ENCODE measurements around the gene TMEM174.

The TMEM174 gene

DNA sequence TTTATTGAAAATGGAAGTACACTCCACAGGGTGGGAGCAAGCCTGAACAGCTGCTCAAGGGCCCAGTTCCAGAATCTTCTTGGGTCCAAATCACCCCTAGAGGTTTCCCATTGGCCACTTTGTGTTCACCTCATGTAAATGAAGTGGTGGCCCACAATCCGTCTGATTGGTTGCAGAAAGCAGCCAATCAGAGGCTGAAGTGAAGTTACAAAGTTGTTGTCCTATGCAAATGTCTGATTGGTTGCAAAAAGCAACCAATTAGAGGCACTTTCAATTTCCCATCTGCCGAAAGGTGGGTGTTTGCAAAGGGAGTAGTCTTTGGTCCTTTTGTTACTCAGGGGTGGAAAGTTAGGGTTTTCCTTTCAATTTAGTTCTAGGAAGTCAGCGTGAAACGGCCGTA, 43.9 kb upstream of the TMEM174 start:
- Histone ChIP-seq H3K4ac (ENCODE audit: low read length) (no peak overlapping the region), H3K23ac (ENCODE audit: low read depth, low read length, poor library complexity) (no peak overlapping the region), H3K4me2 (ENCODE audit: insufficient read depth, low read length, poor library complexity, severe bottlenecking) (no peak overlapping the region), H2BK5ac (ENCODE audit: low read length) (no peak overlapping the region), H4K91ac (ENCODE audit: low read depth, low read length, poor library complexity) (no peak overlapping the region), H3K36me3 (replicated peaks in 1 of 2; ENCODE audit: control insufficient read depth in 2 of 2, insufficient read depth in 2 of 2, low read length in 2 of 2) (no peaks in the 10 kb centered on the region), H3K4me3 (ENCODE audit: low read length in 2 of 2) (no peak overlapping the region), H2AFZ (ENCODE audit: low read length) (no peak overlapping the region), H2BK120ac (ENCODE audit: low read depth, low read length) (no peak overlapping the region), H2AK5ac (ENCODE audit: low read depth, low read length) (no peak overlapping the region), H3K27ac (replicated peaks; ENCODE audit: low read length) (no peak overlapping the region), H3K79me1 (ENCODE audit: low read depth, low read length) (no peaks in the 10 kb centered on the region), H2BK12ac (ENCODE audit: low read length) (no peak overlapping the region), H3K9me3 (replicated peaks in 1 of 2; ENCODE audit: control insufficient read depth in 2 of 2, insufficient read depth in 1 of 2, low read depth in 1 of 2, low read length in 2 of 2) (no peaks in the 10 kb centered on the region), H3K4me1 (ENCODE audit: control insufficient read depth in 2 of 2, insufficient read depth in 1 of 2, low read depth in 1 of 2, low read length in 2 of 2) (no peaks in the 10 kb centered on the region), H4K8ac (ENCODE audit: low read depth, low read length) (no peak overlapping the region), H2BK15ac (ENCODE audit: low read length) (no peak overlapping the region), H3K18ac (ENCODE audit: low read length) (no peak overlapping the region), H3K9ac (ENCODE audit: low read depth, low read length, poor library complexity) (no peak overlapping the region), H3K14ac (ENCODE audit: low read length) (no peak overlapping the region), H3K27me3 (ENCODE audit: control insufficient read depth in 3 of 3, insufficient read depth in 3 of 3, low read depth in 1 of 3, low read length in 3 of 3) (peaks cover 0 to 40% (median 0%) of the 10 kb centered on the region in 3 experiments)
- DNase-seq (ENCODE audit: low spot score) = no peak
- no CpG with 5 or more reads among the region's 5 CpGs for WGBS, 2 donors (ENCODE audit: extremely low coverage in 2 of 2, insufficient read length in 2 of 2, insufficient replicate concordance in 1 of 2)

DNA sequence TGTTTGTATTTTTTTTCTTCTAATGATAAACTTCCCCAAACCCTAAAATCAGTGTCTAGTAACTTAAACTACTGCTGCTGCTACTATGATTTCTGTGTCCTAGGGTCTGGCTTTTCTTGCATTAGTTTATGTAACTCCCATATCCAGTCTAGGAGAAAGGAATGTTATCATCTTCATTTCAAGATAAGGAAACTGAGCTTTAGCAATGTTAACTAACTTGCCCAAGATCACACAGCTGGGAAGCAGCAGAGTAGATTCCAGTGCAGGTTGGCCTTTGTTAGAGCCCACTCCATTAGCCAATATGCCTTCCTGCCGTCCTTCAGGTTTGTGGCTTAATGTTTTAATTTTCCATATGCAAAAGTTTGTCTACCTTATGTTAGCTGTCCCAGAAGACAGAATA, 42.2 kb upstream of the TMEM174 start:
- Histone ChIP-seq H3K79me1 (ENCODE audit: low read depth, low read length) (no peaks in the 10 kb centered on the region), H3K18ac (ENCODE audit: low read length) (no peak overlapping the region), H3K4me2 (ENCODE audit: insufficient read depth, low read length, poor library complexity, severe bottlenecking) (no peak overlapping the region), H2BK12ac (ENCODE audit: low read length) (no peak overlapping the region), H4K8ac (ENCODE audit: low read depth, low read length) (no peak overlapping the region), H3K36me3 (replicated peaks in 1 of 2; ENCODE audit: control insufficient read depth in 2 of 2, insufficient read depth in 2 of 2, low read length in 2 of 2) (no peaks in the 10 kb centered on the region), H3K4me1 (ENCODE audit: control insufficient read depth in 2 of 2, insufficient read depth in 1 of 2, low read depth in 1 of 2, low read length in 2 of 2) (no peaks in the 10 kb centered on the region), H3K27me3 (ENCODE audit: control insufficient read depth in 3 of 3, insufficient read depth in 3 of 3, low read depth in 1 of 3, low read length in 3 of 3) (peaks cover 0 to 27% (median 0%) of the 10 kb centered on the region in 3 experiments), H3K9me3 (replicated peaks in 1 of 2; ENCODE audit: control insufficient read depth in 2 of 2, insufficient read depth in 1 of 2, low read depth in 1 of 2, low read length in 2 of 2) (no peaks in the 10 kb centered on the region), H3K4me3 (ENCODE audit: low read length in 2 of 2) (no peak overlapping the region), H2AFZ (ENCODE audit: low read length) (no peak overlapping the region), H2BK15ac (ENCODE audit: low read length) (no peak overlapping the region), H3K23ac (ENCODE audit: low read depth, low read length, poor library complexity) (no peak overlapping the region), H2BK5ac (ENCODE audit: low read length) (no peak overlapping the region), H3K27ac (replicated peaks; ENCODE audit: low read length) (no peak overlapping the region), H2AK5ac (ENCODE audit: low read depth, low read length) (no peak overlapping the region), H4K91ac (ENCODE audit: low read depth, low read length, poor library complexity) (no peak overlapping the region), H3K9ac (ENCODE audit: low read depth, low read length, poor library complexity) (no peak overlapping the region), H3K14ac (ENCODE audit: low read length) (no peak overlapping the region), H2BK120ac (ENCODE audit: low read depth, low read length) (no peak overlapping the region), H3K4ac (ENCODE audit: low read length) (no peak overlapping the region)
- no CpG with 5 or more reads among the region's 1 CpG for WGBS, 2 donors (ENCODE audit: extremely low coverage in 2 of 2, insufficient read length in 2 of 2, insufficient replicate concordance in 1 of 2)
- no peak for DNase-seq (ENCODE audit: low spot score)

DNA sequence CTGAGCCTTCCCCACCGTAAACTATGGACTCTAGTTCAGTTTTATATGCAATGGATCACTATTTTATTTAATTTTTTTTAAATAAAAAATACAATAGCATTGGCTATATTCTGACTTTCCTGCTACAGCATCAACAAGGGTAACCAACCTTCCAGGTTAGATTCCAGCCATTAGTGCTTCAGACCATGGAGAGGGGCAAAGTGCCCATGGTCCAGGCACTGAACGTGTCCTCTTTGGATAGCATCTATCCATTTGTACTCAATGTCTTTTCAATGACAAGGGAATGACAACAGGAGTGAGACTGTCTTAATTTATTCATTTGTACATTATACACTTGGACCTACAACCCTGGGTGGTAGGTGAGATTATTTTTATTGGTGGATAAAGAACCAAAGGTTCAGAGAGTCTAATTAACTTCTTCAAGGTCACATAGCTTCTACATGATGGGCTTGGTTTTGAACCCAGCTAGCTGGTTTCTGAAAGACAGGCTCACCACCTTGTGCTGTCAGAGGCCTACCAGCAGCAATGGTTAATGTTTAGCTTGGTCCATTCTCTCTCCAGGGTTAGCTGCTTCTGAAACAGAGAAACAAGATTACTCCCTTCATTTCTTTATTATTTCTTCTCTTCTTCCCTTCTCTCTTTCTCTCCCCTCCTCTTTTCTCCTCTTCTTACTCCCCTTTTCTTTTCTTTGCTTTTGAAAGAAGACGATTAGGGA, 41.1 kb upstream of the TMEM174 start:
- Histone ChIP-seq H3K36me3 (replicated peaks in 1 of 2; ENCODE audit: control insufficient read depth in 2 of 2, insufficient read depth in 2 of 2, low read length in 2 of 2) (no peaks in the 10 kb centered on the region), H3K18ac (ENCODE audit: low read length) (no peak overlapping the region)
- no CpG with 5 or more reads among the region's 3 CpGs for WGBS, 2 donors (ENCODE audit: extremely low coverage in 2 of 2, insufficient read length in 2 of 2, insufficient replicate concordance in 1 of 2)

DNA sequence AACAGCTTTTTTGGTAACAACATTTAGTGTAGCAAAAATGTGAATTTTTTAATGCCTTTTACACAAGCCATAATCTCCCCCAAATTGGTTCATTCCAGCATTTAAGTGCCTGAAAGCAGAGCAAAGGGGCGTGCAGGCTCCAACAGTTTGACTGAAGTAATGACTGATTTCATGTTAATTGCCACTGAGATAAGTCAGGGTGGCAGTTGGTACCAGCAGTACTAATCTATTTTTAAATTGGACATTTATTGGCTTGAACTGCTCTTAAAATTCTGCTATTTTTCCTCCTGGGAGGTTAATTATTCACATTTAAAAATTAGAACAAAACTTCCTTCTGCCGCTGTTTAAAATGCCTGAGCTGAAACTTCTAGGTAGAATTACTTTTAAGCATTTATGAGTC, 40.2 kb upstream of the TMEM174 start:
- no CpG with 5 or more reads among the region's 2 CpGs for WGBS, 2 donors (ENCODE audit: extremely low coverage in 2 of 2, insufficient read length in 2 of 2, insufficient replicate concordance in 1 of 2)

More for the DNA sequence above, 41.1 kb upstream of the TMEM174 start:
- Histone ChIP-seq H2AK5ac (ENCODE audit: low read depth, low read length) (no peak overlapping the region), H3K9me3 (replicated peaks in 1 of 2; ENCODE audit: control insufficient read depth in 2 of 2, insufficient read depth in 1 of 2, low read depth in 1 of 2, low read length in 2 of 2) (no peaks in the 10 kb centered on the region), H4K91ac (ENCODE audit: low read depth, low read length, poor library complexity) (no peak overlapping the region), H2BK5ac (ENCODE audit: low read length) (no peak overlapping the region), H2BK15ac (ENCODE audit: low read length) (no peak overlapping the region), H3K4ac (ENCODE audit: low read length) (no peak overlapping the region), H3K27me3 (ENCODE audit: control insufficient read depth in 3 of 3, insufficient read depth in 3 of 3, low read depth in 1 of 3, low read length in 3 of 3) (peaks cover 0 to 16% (median 0%) of the 10 kb centered on the region in 3 experiments), H3K23ac (ENCODE audit: low read depth, low read length, poor library complexity) (no peak overlapping the region), H3K4me3 (ENCODE audit: low read length in 2 of 2) (no peak overlapping the region), H3K4me1 (ENCODE audit: control insufficient read depth in 2 of 2, insufficient read depth in 1 of 2, low read depth in 1 of 2, low read length in 2 of 2) (peaks cover 0 to 7% of the 10 kb centered on the region in 2 donors), H2BK12ac (ENCODE audit: low read length) (no peak overlapping the region), H2AFZ (ENCODE audit: low read length) (no peak overlapping the region), H3K9ac (ENCODE audit: low read depth, low read length, poor library complexity) (no peak overlapping the region), H3K14ac (ENCODE audit: low read length) (no peak overlapping the region), H4K8ac (ENCODE audit: low read depth, low read length) (no peak overlapping the region), H3K79me1 (ENCODE audit: low read depth, low read length) (no peaks in the 10 kb centered on the region), H3K27ac (replicated peaks; ENCODE audit: low read length) (no peak overlapping the region), H2BK120ac (ENCODE audit: low read depth, low read length) (no peak overlapping the region), H3K4me2 (ENCODE audit: insufficient read depth, low read length, poor library complexity, severe bottlenecking) (no peak overlapping the region)
- no peak for DNase-seq (ENCODE audit: low spot score)

More for the DNA sequence above, 40.2 kb upstream of the TMEM174 start:
- peaks cover 0 to 7% of the 10 kb centered on the region in 2 donors for H3K4me1 ChIP-seq (ENCODE audit: control insufficient read depth in 2 of 2, insufficient read depth in 1 of 2, low read depth in 1 of 2, low read length in 2 of 2)
- no peak overlapping the region for H2BK15ac ChIP-seq (ENCODE audit: low read length)
- no peak overlapping the region for H2BK5ac ChIP-seq (ENCODE audit: low read length)
- H3K9ac ChIP-seq (ENCODE audit: low read depth, low read length, poor library complexity) = no peak overlapping the region
- no peak overlapping the region for H3K4me2 ChIP-seq (ENCODE audit: insufficient read depth, low read length, poor library complexity, severe bottlenecking)
- H3K4ac ChIP-seq (ENCODE audit: low read length) = no peak overlapping the region
- no peak overlapping the region for H2AK5ac ChIP-seq (ENCODE audit: low read depth, low read length)
- no peak overlapping the region for H2BK120ac ChIP-seq (ENCODE audit: low read depth, low read length)
- H3K27ac ChIP-seq (replicated peaks; ENCODE audit: low read length) = no peak overlapping the region
- H3K23ac ChIP-seq (ENCODE audit: low read depth, low read length, poor library complexity) = no peak overlapping the region
- no peak overlapping the region for H2BK12ac ChIP-seq (ENCODE audit: low read length)
- no peak for DNase-seq (ENCODE audit: low spot score)
- H4K8ac ChIP-seq (ENCODE audit: low read depth, low read length) = no peak overlapping the region
- H2AFZ ChIP-seq (ENCODE audit: low read length) = no peak overlapping the region
- H3K79me1 ChIP-seq (ENCODE audit: low read depth, low read length) = no peaks in the 10 kb centered on the region
- no peak overlapping the region for H3K4me3 ChIP-seq (ENCODE audit: low read length in 2 of 2)
- H3K14ac ChIP-seq (ENCODE audit: low read length) = no peak overlapping the region
- peaks cover 0 to 14% (median 0%) of the 10 kb centered on the region in 3 experiments for H3K27me3 ChIP-seq (ENCODE audit: control insufficient read depth in 3 of 3, insufficient read depth in 3 of 3, low read depth in 1 of 3, low read length in 3 of 3)
- H3K18ac ChIP-seq (ENCODE audit: low read length) = no peak overlapping the region
- H3K36me3 ChIP-seq (replicated peaks in 1 of 2; ENCODE audit: control insufficient read depth in 2 of 2, insufficient read depth in 2 of 2, low read length in 2 of 2) = no peaks in the 10 kb centered on the region
- H3K9me3 ChIP-seq (replicated peaks in 1 of 2; ENCODE audit: control insufficient read depth in 2 of 2, insufficient read depth in 1 of 2, low read depth in 1 of 2, low read length in 2 of 2) = no peaks in the 10 kb centered on the region
- H4K91ac ChIP-seq (ENCODE audit: low read depth, low read length, poor library complexity) = no peak overlapping the region
